Left colon (tissue), 2 donors: Measurements from ENCODE around the gene MICAL3. TPM values are rescaled to one million over a fixed set of nuclear protein-coding genes. Genes with fewer than 3 reads are reported as not detected.

ENCODE experiments used
- ATAC-seq: fragments of 200-7000 bp; cut with Tn5 transposase; one replicate; pipeline ENCODE4 v1.9.1; 2020; ENCODE audit warnings: mild to moderate bottlenecking, moderate library complexity
- DNase-seq, 2 donors: peaks; one replicate each; pipeline ENCODE4 v3.0.0-alpha.2; 2020
- intact Hi-C, 2 donors: fragments of 100-400 bp; cut with DNase I in 1 of 2; cut with micrococcal nuclease in 1 of 2; formaldehyde crosslinking; loops; one replicate each; pipeline versions ENCODE4 v1.11.2 to v1.14.0; 2022; cut with DNase I, micrococcal nuclease
- total RNA-seq, 2 donors: library from RNA; stranded (reverse); fragmentation: NEBNext Ultra II Directional; extraction: Animal tissue kit (Norgen Biotek cat#: 25700); gene quantifications; one replicate each; pipeline ENCODE4 v1.2.1, GENCODE V29; 2021
- donor health status: DM: no; HTN: no; CAD: no.
- donor health status: DM: yes; HTN: yes; CAD: no.

MICAL3 gene
- total RNA-seq, 2 donors from 2014 or later: 93.6 to 114 TPM

DNA sequence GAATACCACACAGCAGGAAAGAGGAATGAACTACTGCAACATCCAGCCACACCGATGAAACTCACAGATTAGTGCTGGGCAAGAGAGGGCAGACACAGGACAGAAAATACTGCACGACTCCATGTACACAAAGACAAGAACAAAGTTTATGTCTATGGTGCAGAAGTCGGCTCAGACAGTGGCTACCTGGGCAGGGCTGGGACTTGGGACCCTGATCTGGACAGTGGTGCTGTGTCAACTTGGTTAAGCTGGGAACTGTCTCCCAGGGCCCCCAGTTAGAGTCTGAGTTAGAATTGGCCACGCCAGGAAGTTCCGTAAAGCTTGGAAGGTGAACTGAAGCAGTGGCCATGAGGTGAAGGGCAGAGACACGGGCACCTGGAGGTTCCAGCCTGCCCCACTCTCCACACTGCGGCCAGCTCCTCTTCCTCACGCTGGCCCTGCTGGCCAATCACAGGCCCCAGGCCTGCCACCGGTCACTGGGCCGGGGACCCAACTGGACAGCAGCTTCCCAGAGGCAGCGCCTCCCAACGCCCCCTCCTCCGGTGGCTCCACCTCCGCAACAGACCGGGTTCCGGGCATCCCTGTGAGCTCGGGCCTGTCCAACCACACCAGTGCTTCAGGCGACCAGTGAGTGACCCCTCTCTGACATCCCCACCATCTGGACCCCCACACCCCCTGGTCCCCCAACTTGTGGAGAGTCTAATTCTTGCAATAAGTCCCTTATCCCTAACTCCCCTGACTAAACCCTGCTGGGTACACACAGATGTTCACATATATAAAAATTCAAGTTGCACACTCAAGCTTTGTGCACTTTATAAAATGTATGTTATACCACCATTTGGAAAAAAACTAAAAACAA lies 93.7 kb downstream of the MICAL3 start:
- no peak for ATAC-seq
- intact Hi-C loops: no loop called here
- DNase-seq: no peak

DNA sequence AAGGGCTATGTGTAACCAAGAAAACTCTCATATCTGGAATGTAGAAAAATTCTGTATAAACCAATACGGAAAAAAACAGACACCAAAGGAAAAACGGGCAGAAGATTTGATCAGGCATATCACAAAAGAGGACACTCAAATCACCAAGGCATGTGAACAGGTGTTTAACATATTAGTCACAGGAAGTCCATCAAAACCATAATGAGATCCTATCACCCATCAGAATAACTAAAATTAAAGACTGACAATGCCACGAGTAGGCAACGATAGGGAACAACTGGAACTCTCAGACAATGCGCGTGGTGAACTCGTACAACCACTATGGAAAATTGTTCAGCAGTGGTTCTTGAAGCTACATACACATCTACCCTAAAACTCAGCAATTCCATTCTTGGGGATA lies 94.5 kb downstream of the MICAL3 start:
- DNase-seq (no peak), ATAC-seq (no peak)
- intact Hi-C loops: no loop called here

- DNase-seq (no peak), ATAC-seq (no peak)
- intact Hi-C loops: no loop called here
These were observed 96.0 kb downstream of the MICAL3 start for GRCh38 chr22:17928391-17928790.

DNA sequence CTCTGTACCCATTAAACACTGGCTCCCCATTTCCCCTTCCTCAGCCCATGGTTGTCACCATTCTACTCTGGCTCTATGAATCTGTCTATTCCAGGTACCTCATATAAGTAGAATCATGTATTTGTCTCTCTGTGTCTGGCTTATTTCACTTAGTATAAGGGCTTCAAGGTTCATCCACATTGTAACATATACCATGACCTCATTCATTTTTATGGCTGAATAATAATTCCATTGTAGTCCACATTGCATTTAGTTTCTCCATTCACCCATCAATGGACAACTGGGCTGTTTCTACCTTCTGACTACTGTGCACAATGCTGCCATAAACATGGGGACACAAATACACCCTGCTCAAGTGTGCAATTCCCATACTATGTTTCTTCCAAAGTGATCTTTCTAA lies 97.3 kb downstream of the MICAL3 start:
- intact Hi-C loops: no loop called here
- ATAC-seq (peak; percentile 56), DNase-seq (no peak)

GRCh38 chr22:17926516-17926915 lies 97.8 kb downstream of the MICAL3 start:
- no peak for ATAC-seq
- intact Hi-C loops: no loop called here
- DNase-seq: no peak

GRCh38 chr22:17925431-17925841 lies 98.9 kb downstream of the MICAL3 start:
- ATAC-seq (no peak), DNase-seq (no peak)
- intact Hi-C loops: no loop called here

DNA sequence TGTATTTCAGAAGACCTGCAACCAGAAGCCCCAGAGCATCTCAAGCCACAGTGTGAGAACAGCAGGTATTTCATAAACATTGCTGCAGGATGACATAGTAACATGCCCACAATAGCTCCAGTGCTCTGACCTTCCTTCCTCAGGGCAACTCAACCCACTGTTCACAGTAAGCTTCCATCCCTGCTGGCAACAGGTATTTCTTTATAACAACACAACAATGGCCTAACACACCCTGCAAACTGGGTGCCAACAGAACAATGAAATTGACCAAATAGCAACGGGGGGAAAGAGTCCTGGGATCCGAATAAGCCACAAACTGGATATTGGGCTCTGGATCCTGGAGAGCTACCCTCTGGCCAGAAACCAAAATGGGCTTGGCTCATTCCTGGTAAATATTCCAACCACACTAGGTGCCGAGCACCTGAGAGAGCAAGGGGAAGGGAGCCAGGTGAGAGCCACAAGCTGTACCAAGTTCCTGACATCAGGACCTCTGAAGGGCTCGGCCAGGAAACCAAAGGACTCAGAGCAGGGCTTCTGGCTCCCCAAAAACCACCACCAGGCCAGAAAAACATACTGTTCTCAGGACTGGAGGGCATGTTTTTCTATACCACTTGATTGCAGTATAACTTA lies 99.5 kb downstream of the MICAL3 start:
- intact Hi-C loops: no loop called here
- ATAC-seq (no peak), DNase-seq (no peak)

DNA sequence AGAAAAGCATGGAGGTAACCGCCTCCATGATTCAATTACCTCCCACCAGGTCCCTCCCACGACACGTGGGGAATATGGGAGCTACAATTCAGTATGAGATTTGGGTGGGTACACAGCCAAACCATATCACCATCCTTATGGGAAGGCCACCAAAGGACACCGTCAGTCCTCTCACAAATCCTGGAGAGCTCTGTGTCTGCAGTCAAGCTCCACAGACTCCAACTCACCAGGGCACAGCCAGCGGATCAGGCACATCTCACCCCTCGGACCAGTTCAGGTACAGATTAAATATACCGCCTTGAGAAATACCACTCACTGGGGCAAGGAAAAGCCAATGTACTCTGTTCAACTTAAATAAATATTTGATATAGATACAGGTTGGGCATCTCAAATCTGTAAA lies 100.3 kb downstream of the MICAL3 start:
- no peak for DNase-seq
- no peak for ATAC-seq
- intact Hi-C loops: no loop called here

DNA sequence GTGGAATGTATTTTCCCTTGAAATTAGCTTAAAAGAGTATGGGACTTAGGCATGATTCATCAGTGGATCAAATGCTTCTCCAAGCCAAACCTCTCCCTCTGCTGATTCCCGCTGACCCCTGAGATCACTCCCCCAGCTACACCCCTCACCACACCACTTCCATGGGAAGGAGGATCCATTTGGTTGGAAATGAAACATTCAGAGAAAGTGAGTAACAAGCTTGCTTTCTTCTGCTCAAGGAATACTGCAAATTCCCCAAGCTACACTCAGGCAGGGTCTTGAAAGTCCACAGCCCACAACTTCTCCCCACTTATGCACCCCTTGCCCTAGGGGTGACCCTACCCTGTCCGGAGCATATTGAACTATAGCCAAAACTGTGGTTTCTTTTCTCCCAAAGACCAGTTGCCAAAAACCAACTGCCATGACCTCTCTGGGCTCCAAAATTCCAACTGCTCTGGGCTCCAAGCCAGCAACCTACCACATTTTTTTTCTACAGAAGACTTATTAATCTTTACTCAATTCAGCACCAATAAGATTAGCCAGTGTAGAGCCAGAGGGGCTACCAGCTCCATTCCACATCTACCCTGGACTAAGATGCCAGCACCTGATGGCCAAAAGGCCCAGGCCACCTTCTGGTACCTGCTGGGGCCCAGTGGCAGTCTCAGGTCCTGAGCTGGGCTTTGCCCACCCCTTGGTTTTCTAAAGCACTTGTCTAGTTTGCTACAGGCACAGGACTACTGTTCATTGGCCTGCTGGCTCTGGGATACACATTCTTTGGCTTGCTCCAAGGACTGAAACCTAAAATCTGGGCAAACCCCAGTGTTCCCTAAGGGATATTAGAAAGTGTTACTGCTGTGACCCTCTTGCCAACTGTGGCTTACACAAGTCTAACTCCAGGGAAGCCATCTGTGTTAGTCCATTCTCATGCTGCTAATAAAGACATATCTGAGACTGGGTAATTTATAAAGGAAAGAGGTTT lies 101.1 kb downstream of the MICAL3 start:
- no peak for DNase-seq
- no peak for ATAC-seq
- intact Hi-C loops: no loop called here

- peak; percentile 40 to 58 for DNase-seq
- peak; percentile 48 for ATAC-seq
- intact Hi-C loops: no loop called here
These were observed 102.2 kb downstream of the MICAL3 start for GRCh38 chr22:17921871-17922821.

- DNase-seq: no peak
- intact Hi-C loops: no loop called here
- no peak for ATAC-seq
These were observed 103.2 kb downstream of the MICAL3 start for GRCh38 chr22:17920992-17921650.

GRCh38 chr22:17920145-17920605 lies 104.2 kb downstream of the MICAL3 start:
- intact Hi-C loops: no loop called here
- peak; percentile 78 to 81 for DNase-seq
- peak; percentile 81 for ATAC-seq

DNA sequence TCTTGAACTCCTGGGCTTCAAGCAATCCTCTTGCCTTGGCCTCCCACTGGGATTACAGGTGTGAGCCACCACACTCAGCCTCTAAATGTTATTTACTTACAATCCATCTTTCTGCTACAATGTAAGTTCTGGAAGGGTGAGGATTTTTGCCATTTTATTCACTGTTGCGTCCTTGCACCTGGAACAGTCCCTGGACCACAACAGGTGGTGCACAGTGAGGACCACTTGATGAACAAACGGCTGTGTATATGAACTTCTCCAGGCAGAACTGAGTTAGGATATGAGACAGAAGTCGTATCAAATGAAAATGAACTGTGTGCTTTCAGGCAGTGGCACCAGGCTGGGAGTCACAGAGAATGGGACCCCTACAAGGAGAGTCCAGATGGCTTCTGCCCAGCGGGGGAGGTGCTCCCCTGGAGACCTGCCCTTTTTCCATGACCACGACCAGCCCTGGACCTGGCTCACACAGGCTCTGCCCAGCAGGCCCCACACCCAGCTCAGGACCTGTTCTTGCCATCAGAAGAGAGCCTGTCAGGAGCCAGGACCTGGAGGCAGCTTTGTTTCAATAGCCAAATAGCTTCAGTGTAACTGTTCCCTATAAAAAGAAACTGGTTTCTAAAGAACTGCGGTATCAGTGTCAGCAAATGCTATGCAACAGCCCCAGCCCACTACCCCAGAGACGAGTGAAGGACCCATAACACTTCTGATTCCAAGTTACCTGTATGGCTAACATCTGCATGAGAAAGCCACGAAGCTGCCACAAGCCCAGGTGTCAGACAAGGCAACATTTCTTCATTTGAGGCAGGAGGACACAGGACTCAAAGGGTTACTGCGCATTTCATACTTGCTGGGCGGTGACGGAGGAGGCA lies 104.9 kb downstream of the MICAL3 start:
- peak; percentile 23 to 49 for DNase-seq

DNA sequence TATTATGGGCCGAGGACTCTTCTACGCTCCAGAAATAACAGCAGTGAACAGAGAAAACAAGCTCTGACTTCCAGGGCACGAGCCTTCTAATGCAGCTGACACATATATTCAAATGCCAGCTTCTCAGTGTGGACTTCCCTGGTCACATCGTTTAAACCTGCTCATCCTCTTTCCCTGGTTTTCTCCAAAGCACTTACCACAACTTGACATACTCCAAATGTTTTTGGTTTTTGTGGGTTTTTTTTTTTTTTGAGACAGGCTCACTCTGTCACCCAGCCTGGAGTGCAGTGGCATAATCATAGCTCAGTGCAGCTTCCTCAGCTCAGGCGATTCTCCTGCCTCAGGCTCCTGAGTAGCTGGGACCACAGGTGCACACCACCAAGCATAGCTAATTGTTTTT lies 105.5 kb downstream of the MICAL3 start:
- DNase-seq (no peak), ATAC-seq (no peak)
- intact Hi-C loops: no loop called here

More for the DNA sequence above, 104.9 kb downstream of the MICAL3 start:
- ATAC-seq: peak; percentile 10
- intact Hi-C loops: no loop called here

- DNase-seq (peak; percentile 88), ATAC-seq (peak; percentile 68)
- intact Hi-C loops: no loop called here
These were observed 106.8 kb downstream of the MICAL3 start for GRCh38 chr22:17917490-17917983.

DNA sequence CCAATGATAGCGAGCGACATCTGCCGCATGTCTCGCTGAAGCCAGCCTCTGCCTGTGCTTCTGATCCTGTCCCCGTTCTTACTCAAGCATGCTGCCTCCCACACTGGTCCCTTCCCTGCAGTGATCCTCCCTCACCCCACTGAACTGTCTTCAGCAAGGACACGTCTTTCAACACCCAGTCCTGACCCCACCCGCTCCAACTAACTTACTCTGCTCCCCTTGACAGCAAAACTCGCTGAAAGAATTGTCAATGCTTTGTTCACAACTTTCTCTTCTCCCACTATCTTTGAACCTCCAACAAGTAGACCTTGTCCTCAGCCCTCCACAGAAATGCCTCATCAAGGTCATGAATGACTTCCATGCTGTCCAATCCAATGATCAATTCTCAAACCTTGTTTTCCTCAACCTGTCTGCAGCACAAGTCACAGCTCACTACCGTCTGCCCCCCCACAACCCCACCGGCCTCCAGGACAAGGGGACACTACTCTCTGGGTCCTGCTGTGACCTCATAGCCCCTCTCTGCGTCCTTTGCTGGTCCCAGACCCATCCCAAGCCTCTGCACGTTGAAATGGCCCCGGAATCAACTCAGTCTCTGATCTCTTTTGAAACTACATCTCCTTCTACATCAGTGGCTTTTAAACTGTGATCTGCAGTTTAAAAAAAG lies 108.0 kb downstream of the MICAL3 start:
- intact Hi-C loops: no loop called here
- ATAC-seq (no peak), DNase-seq (no peak)
